DND-41 (cell line): ENCODE results near the gene MCC.

Experiments
- ATAC-seq: fragments of 200-7000 bp; cut with Tn5 transposase; 3 replicates; pipeline ENCODE4 v1.9.1; 2021; ENCODE audit warnings: low read depth; ENCODE audit not compliant: insufficient read depth
- DNase-seq: peaks from one replicate; pipeline ENCODE4 v3.0.0-alpha.2; 2020
- H2AFZ ChIP-seq: 2 replicates; pipeline ENCODE4 v1.6.0; 2012; ENCODE audit warnings: low read depth, low read length
- H3K27ac ChIP-seq: 2 replicates; pipeline ENCODE4 v1.5.1; 2012; ENCODE audit warnings: low read length, inconsistent platforms
- H3K27me3 ChIP-seq: fragments of 200-600 bp; sonication (generic); 2 replicates; pipeline ENCODE4 v1.6.0; 2012; ENCODE audit warnings: low read length, mild to moderate bottlenecking, inconsistent platforms; ENCODE audit not compliant: insufficient read depth, poor library complexity
- H3K36me3 ChIP-seq: 2 replicates; pipeline ENCODE4 v1.5.1; 2012; ENCODE audit warnings: low read length, inconsistent platforms; ENCODE audit not compliant: insufficient read depth
- H3K4me1 ChIP-seq: 2 replicates; pipeline ENCODE4 v1.5.1; 2012; ENCODE audit warnings: mild to moderate bottlenecking, low read length; ENCODE audit not compliant: insufficient read depth
- H3K4me2 ChIP-seq: 2 replicates; pipeline ENCODE4 v1.6.0; 2012; ENCODE audit warnings: mild to moderate bottlenecking, moderate library complexity, low read length, inconsistent platforms; ENCODE audit not compliant: insufficient read depth
- H3K4me3 ChIP-seq, 2 experiments: fragments of 200-600 bp in 1 of 2; shearing (Covaris generic) in 1 of 2; 2 replicates each; pipeline ENCODE4 v1.5.1; 2012 to 2016; ENCODE audit warnings: inconsistent platforms in 2 of 2, low read length in 2 of 2, mild to moderate bottlenecking in 2 of 2, low read depth in 1 of 2, moderate library complexity in 1 of 2
- H3K79me2 ChIP-seq: 2 replicates; pipeline ENCODE4 v1.6.0; 2012; ENCODE audit warnings: low read length, inconsistent platforms; ENCODE audit not compliant: insufficient read depth
- H3K9ac ChIP-seq: 2 replicates; pipeline ENCODE4 v1.6.0; 2012; ENCODE audit warnings: low read depth, mild to moderate bottlenecking, inconsistent platforms, low read length, moderate library complexity
- H3K9me3 ChIP-seq: 2 replicates; pipeline ENCODE4 v1.5.1; 2012; ENCODE audit warnings: low read length, moderate library complexity, mild to moderate bottlenecking, inconsistent platforms; ENCODE audit not compliant: insufficient read depth, severe bottlenecking
- H4K20me1 ChIP-seq: 2 replicates; pipeline ENCODE4 v1.6.0; 2012; ENCODE audit warnings: low read length; ENCODE audit not compliant: insufficient read depth
- EZH2 ChIP-seq: IDR thresholded peaks from 3 replicates; pipeline ENCODE4 v1.6.1; 2012; ENCODE audit warnings: borderline replicate concordance, low read depth, mild to moderate bottlenecking, moderate library complexity, low read length, inconsistent platforms; ENCODE audit not compliant: severe bottlenecking
- TF ChIP-seq, protein P1 (sequence below): IDR thresholded peaks from 2 replicates; pipeline ENCODE4 v1.5.1; 2012; ENCODE audit warnings: borderline replicate concordance, low read length, moderate library complexity, mild to moderate bottlenecking; ENCODE audit not compliant: poor library complexity, severe bottlenecking; ENCODE audit errors: extremely low read depth

The MCC gene

DNA sequence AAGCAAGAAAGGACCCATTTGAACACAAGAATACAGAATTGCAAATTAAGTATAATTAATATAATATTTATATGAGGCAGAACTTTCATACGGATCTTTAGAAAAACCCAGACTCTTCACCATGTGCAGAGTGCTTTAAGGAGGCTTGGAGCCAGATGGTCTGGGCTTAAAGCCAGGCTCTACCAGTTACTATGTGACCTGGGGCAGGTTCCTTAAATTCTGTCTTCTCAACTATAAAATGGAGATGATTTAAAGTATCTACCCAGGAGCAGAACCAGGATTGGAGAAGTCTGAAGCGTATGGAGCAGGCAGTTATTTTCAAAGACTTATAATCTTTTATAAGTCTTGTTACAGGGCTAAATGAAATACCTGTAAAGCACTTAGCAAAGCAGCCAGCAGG, 255.6 kb downstream of the MCC start:
- H3K9ac ChIP-seq: no peak overlapping the region
- H3K4me2 ChIP-seq: no peak overlapping the region
- no peaks in the 10 kb centered on the region for H3K4me1 ChIP-seq
- H3K36me3 ChIP-seq: no peaks in the 10 kb centered on the region
- no peak for DNase-seq
- TF ChIP-seq, protein P1, sequence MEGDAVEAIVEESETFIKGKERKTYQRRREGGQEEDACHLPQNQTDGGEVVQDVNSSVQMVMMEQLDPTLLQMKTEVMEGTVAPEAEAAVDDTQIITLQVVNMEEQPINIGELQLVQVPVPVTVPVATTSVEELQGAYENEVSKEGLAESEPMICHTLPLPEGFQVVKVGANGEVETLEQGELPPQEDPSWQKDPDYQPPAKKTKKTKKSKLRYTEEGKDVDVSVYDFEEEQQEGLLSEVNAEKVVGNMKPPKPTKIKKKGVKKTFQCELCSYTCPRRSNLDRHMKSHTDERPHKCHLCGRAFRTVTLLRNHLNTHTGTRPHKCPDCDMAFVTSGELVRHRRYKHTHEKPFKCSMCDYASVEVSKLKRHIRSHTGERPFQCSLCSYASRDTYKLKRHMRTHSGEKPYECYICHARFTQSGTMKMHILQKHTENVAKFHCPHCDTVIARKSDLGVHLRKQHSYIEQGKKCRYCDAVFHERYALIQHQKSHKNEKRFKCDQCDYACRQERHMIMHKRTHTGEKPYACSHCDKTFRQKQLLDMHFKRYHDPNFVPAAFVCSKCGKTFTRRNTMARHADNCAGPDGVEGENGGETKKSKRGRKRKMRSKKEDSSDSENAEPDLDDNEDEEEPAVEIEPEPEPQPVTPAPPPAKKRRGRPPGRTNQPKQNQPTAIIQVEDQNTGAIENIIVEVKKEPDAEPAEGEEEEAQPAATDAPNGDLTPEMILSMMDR: no peak
- TF ChIP-seq EZH2: no peak
- H2AFZ ChIP-seq: no peak overlapping the region
- H3K9me3 ChIP-seq: no peaks in the 10 kb centered on the region
- H3K27me3 ChIP-seq: no peaks in the 10 kb centered on the region
- no peaks in the 10 kb centered on the region for H3K79me2 ChIP-seq
- no peaks in the 10 kb centered on the region for H4K20me1 ChIP-seq
- no peak overlapping the region for H3K4me3 ChIP-seq
- no peak overlapping the region for H3K27ac ChIP-seq
- no peak for ATAC-seq

DNA sequence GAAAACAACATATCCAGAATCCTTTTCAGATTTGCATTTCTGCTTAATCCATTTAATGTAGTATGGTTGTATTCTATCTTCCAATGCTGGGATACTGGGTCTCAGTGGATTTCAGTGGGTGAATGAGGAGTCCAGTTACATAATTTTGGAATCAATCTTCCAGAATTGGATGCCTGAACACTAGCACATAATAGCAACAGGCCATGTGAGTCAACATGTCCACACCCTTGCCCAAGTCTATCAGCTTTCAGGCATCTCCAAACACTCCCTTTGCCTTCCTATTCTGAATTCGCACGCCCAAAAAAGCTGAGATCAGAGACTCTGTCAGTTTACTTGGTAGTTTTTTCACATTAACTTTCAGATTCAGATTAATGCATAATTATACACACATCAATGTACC, 256.0 kb downstream of the MCC start:
- H3K4me3 ChIP-seq: no peak overlapping the region
- no peaks in the 10 kb centered on the region for H4K20me1 ChIP-seq
- H3K9me3 ChIP-seq: no peaks in the 10 kb centered on the region
- DNase-seq (no peak), ATAC-seq (no peak)
- no peak overlapping the region for H3K27ac ChIP-seq
- H3K36me3 ChIP-seq: no peaks in the 10 kb centered on the region
- no peaks in the 10 kb centered on the region for H3K79me2 ChIP-seq
- H3K4me2 ChIP-seq: no peak overlapping the region
- TF ChIP-seq EZH2: no peak
- TF ChIP-seq, protein P1: no peak
- no peaks in the 10 kb centered on the region for H3K27me3 ChIP-seq
- H3K9ac ChIP-seq: no peak overlapping the region
- no peaks in the 10 kb centered on the region for H3K4me1 ChIP-seq
- H2AFZ ChIP-seq: no peak overlapping the region

DNA sequence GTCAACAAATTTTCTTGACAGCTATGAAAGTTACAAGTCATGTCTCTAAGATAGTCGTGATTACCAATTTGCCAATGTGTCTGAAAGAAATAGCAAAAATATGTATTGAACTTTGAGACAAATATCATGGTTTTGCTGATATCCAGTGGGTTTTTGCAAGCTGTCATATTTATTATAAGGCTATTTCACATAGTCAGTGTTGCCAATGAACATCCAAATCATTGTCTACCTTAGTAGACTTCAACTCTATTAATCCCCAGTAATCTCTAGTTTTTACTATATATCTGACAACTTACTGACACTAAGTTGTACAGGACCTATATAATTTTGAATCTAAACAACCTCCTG, 256.6 kb downstream of the MCC start:
- Histone ChIP-seq H3K27ac (no peak overlapping the region), H3K4me3 (no peak overlapping the region), H2AFZ (no peak overlapping the region), H3K79me2 (no peaks in the 10 kb centered on the region), H4K20me1 (no peaks in the 10 kb centered on the region), H3K4me2 (no peak overlapping the region), H3K4me1 (no peaks in the 10 kb centered on the region), H3K9ac (no peak overlapping the region), H3K9me3 (no peaks in the 10 kb centered on the region), H3K27me3 (no peaks in the 10 kb centered on the region), H3K36me3 (no peaks in the 10 kb centered on the region)
- ATAC-seq: no peak
- TF ChIP-seq, protein P1: no peak
- TF ChIP-seq EZH2: no peak
- no peak for DNase-seq
